22Rv1 (cell line): ENCODE measurements around the gene MIF.

Experiments
- ZFX ChIP-seq: fragments of 450-650 bp; IDR thresholded peaks from 2 replicates; pipeline ENCODE4 v1.6.1; 2017; ENCODE audit warnings: antibody characterized with exemption, borderline replicate concordance
- TF ChIP-seq, protein P1 (sequence below): fragments of 450-650 bp; IDR thresholded peaks from 2 replicates; pipeline ENCODE4 v1.5.1; 2017; ENCODE audit warnings: mild to moderate bottlenecking

DNA sequence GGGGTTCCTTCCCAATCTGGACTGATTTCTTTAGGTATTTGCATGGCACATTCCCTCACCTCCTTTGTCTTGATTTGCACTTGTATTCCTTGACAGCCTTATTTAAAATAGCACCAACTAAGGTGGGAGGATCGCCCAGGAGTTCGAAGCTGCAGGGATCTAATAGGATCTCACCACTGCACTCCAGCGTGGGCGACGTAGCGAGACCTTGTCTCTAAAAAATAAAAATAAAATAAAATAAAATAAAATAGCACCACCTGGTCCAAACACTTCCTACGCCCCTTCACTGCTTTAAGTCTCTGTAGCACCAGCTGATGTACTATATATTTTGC lies 35.7 kb upstream of the MIF start:
- TF ChIP-seq, protein P1, sequence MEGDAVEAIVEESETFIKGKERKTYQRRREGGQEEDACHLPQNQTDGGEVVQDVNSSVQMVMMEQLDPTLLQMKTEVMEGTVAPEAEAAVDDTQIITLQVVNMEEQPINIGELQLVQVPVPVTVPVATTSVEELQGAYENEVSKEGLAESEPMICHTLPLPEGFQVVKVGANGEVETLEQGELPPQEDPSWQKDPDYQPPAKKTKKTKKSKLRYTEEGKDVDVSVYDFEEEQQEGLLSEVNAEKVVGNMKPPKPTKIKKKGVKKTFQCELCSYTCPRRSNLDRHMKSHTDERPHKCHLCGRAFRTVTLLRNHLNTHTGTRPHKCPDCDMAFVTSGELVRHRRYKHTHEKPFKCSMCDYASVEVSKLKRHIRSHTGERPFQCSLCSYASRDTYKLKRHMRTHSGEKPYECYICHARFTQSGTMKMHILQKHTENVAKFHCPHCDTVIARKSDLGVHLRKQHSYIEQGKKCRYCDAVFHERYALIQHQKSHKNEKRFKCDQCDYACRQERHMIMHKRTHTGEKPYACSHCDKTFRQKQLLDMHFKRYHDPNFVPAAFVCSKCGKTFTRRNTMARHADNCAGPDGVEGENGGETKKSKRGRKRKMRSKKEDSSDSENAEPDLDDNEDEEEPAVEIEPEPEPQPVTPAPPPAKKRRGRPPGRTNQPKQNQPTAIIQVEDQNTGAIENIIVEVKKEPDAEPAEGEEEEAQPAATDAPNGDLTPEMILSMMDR: no peak
- TF ChIP-seq ZFX: no peak
